ENCODE results near the gene BIRC3. TPM values are rescaled to one million over a fixed set of nuclear protein-coding genes. Genes with fewer than 3 reads are reported as not detected.

BIRC3 gene
- 22.3 TPM for total RNA-seq

DNA sequence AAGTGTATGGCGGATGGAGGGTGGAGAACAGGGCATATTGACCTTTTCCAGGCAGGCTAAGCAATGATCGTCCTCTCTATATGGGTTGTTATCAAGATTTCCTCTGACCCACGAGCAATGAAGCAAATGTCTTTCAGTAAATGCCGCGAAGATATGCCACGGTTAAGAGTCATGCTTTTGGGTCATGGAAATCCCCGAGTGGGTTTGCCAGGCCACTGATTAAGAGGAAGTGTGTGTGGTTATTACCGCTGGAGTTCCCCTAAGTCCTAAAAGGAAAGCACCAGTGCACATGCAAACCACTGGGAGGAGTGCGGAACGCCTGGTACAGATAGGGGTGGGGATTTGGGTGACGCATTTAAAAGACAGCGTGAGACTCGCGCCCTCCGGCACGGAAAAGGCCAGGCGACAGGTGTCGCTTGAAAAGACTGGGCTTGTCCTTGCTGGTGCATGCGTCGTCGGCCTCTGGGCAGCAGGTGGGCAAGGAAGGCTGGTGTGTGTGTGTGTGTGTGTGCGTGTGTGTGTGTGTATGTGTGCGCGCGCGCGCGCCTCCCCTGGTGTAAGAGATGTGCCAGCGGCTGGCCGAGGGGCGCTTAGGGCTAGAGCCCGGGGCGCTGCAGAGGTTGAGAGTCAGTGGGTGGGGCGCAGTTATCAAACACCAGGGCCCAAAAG lies at the start of gene BIRC3:
TSS of gene BIRC3 (plus strand) at position 386 of the 669 bp plus-strand sequence. CDS start 7,026 bp downstream, outside the sequence.
- intact Hi-C loops (cut with DNase I): no loop called here
- DNase-seq (ENCODE audit: low spot score): peak; percentile 81
- ATAC-seq: peak; percentile 96

GRCh38 chr11:102267609-102268008 lies 49.7 kb upstream of the BIRC3 start:
- peak; percentile 33 for ATAC-seq
- intact Hi-C loops (cut with DNase I): no loop called here

DNA sequence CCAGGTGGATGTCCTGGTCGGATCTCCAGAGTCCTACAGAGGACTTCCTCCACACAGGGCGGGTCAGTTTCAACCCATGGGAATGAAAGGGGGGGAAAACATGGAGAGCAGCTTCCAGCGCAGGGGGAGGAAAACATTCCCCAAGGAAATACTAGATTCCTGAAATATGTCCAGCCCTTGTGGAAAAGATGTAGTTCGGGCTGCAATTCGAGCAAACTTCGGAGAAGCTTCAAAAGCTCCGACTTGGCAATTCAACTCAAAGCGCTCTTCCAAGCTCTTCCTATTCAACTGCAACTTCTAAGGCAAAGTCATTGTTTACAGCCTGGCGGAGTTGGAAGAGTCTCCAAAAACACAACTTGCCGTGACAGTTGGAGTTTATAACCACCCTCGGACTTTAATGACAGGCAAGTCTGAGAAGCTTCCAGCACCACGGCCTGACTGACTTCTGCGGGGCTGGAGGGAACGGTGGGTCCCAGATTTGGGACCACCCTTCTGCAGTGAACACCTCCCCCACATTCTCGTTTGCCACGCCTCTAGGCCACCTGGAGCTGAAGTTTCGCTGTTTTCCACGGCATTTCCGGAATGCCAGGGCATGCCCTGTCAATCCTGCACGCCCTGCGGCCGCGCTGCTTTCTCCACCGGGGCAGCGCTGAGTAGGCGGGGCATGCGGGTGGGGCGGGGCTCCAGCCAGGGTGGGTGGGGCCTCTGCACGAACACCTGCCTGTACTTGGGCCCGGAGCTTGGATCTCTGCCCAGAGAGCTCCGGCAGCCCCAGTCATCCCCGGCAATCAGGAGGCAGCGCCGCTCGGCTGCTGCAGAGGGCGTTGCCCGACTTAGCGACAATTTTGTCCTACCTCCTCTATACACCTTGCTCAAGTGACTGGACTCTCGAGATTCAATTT lies 49.0 kb upstream of the BIRC3 start:
- intact Hi-C loops (cut with DNase I): no loop called here
- DNase-seq (ENCODE audit: low spot score) (peak; percentile 79), ATAC-seq (peak; percentile 94)

More at GRCh38 chr11:102267609-102268008, 49.7 kb upstream of the BIRC3 start:
- no peak for DNase-seq (ENCODE audit: low spot score)

GRCh38 chr11:102268985-102269470 lies 48.3 kb upstream of the BIRC3 start:
- DNase-seq (ENCODE audit: low spot score) (no peak), ATAC-seq (no peak)
- intact Hi-C loops (cut with DNase I): no loop called here

GRCh38 chr11:102269927-102270326 lies 47.4 kb upstream of the BIRC3 start:
- intact Hi-C loops (cut with DNase I): loop anchor here (10.0 kb wide), 1 partner anchor 165 kb away; no protein-coding TSS in a partner anchor
- ATAC-seq (no peak), DNase-seq (ENCODE audit: low spot score) (no peak)

GRCh38 chr11:102272047-102272824 lies 45.0 kb upstream of the BIRC3 start:
- intact Hi-C loops (cut with DNase I): loop anchor here (10.0 kb wide), 1 partner anchor 167 kb away; no protein-coding TSS in a partner anchor
- ATAC-seq (no peak), DNase-seq (ENCODE audit: low spot score) (no peak)

- intact Hi-C loops (cut with DNase I): loop anchor here (10.0 kb wide), 1 partner anchor 170 kb away; no protein-coding TSS in a partner anchor
- ATAC-seq (no peak), DNase-seq (ENCODE audit: low spot score) (no peak)
These were observed 42.7 kb upstream of the BIRC3 start for GRCh38 chr11:102274628-102275027.

DNA sequence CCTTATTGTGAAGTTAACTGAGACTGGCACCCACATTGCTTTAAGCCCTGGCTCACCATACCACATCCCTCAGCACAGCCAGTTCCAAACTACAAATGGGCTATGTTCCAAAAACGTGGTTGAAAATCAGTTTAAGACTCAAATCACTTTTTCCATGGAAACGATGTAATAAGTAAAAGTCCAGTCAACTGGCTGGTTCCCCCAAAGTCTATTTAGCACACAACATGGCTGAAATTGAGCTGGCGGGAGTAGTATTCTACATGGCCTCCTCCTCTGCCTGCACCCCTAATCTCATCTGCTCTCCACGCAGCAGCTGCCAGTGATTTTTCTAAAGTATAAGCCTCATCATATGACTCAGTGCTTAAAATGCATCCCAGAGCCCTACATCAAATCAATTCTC lies 40.9 kb upstream of the BIRC3 start:
- ATAC-seq: no peak
- no peak for DNase-seq (ENCODE audit: low spot score)
- intact Hi-C loops (cut with DNase I): loop anchor here (10.0 kb wide), 1 partner anchor 172 kb away; no protein-coding TSS in a partner anchor

- ATAC-seq (no peak), DNase-seq (ENCODE audit: low spot score) (no peak)
- intact Hi-C loops (cut with DNase I): loop anchor here (10.0 kb wide), 1 partner anchor 172 kb away; no protein-coding TSS in a partner anchor
These were observed 40.5 kb upstream of the BIRC3 start for GRCh38 chr11:102276783-102277182.

- DNase-seq (ENCODE audit: low spot score) (no peak), ATAC-seq (peak; percentile 84)
- intact Hi-C loops (cut with DNase I): loop anchor here (10.0 kb wide), 1 partner anchor 175 kb away; no protein-coding TSS in a partner anchor
These were observed 37.6 kb upstream of the BIRC3 start for GRCh38 chr11:102279641-102280170.

DNA sequence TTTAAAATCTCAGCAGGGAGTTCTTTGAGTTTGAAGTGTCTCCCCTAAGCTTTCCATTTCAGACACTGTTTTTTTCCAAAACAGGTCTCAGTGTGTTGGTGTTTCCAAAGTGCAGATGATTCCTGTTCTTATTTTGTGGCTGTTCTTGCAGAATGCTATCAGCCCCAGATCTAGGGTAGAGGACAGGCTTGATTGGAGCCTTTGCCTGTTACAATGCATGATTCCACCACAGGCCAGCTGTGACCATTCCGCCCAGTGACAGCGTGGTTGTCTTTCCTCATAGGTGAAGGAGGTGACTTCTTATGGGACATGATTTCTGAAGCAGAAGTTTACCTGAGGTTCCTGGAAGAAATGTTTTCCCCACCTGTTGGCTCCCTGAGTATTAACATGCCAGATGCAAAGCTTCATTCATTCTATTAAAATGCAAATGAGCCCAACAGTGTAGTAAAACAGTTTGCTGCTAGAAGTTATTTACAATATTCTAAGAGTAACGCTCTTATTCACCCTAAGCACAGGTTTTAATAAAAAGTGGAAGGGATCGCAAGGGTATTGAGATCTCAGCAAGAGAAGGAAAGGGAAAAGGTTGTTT lies 36.9 kb upstream of the BIRC3 start:
- intact Hi-C loops (cut with DNase I): no loop called here
- DNase-seq (ENCODE audit: low spot score) (no peak), ATAC-seq (peak; percentile 25)

DNA sequence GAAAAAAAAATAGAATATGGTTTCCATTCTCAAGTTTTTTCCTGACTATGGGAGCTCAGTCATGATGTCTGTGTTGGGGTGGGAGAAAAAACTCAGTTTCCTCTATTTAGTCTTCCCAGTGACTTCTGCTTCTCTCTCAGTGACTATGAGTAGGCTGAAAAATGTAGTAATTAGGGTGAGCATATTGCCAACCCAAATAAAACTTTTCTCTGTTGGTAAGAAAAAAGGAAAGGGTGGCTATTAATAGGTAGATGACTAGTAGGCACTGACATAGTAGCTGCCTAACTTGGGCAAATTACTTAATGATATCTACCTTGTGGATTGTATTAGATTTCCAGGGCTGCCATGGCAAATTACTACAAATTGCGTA lies 34.2 kb upstream of the BIRC3 start:
- intact Hi-C loops (cut with DNase I): no loop called here
- ATAC-seq (no peak), DNase-seq (ENCODE audit: low spot score) (no peak)

DNA sequence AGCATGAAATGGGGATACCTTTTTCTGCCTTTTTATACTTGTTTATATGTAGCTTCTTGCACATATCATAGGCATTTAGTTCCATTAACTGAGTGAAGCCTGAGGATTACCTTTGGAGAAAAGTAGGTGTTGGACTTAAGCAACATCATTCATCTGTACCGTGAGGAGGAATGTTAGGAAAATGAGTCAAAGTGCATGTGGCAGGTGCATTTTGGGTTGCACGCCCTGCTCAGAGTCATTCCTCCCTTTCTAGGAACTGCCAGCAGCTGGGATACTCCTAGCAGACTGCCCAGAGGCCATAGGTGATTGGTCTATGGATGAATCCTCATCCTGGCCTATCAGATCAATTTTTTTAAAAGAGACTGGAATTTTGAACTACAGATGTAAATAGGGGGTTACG lies 33.3 kb upstream of the BIRC3 start:
- intact Hi-C loops (cut with DNase I): no loop called here
- ATAC-seq: no peak
- DNase-seq (ENCODE audit: low spot score): no peak

DNA sequence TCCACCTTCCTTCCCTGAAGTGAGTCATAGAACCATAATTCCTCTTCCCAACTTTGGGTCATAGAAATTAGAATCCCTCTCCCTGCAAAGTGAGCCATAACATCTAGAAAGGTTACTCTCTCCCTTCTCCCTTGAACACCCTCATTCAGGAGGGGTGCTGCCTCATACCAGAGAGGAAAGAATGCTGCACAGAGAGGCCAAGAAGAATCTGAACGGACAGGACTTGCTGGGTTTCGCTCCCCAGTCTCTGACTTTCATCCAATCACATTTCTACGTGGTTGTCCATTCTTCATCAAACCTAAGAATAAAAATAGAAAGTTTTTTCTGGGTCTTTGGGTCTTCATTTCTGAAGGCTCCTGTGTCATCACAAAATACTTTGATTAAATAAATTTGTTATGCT lies 31.0 kb upstream of the BIRC3 start:
- no peak for ATAC-seq
- no peak for DNase-seq (ENCODE audit: low spot score)
- intact Hi-C loops (cut with DNase I): no loop called here

DNA sequence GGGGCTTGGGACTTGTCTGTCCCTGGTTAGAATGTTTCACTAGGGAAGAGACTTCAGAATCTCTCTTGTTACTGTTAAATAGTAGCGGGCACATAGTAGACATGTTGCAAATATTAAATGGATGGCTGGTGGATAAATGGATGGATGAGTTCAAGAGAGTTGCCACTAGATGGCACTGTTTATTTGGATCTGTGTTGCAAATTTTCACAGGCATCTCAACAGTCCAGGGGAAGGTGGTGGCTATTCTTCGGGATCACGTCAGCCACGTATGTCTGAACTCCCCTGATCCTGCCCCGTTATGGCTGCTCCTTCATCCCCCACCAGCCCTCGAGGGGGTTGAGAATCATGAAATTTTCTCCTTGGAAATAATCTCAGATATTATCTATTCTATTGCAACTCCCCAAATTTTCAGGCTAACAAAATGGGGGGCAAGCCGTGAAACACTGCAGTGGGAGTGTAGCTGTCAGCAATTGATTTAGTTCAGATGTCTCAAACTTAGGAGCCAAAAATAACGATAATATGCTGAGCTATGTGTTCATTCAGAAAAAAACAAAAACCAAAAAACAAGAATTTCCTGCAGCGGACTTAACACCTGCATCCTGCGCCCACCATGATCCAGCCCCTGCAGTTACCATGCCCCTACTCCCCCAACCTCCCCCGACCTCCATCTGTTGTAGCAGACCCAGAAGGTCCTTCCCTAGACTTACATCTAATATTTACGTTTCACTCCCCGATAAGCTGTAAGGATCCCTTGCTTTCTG lies 29.1 kb upstream of the BIRC3 start:
- ATAC-seq (peak; percentile 82), DNase-seq (ENCODE audit: low spot score) (no peak)
- intact Hi-C loops (cut with DNase I): no loop called here

GRCh38 chr11:102288725-102289083 lies 28.6 kb upstream of the BIRC3 start:
- ATAC-seq (no peak), DNase-seq (ENCODE audit: low spot score) (no peak)
- intact Hi-C loops (cut with DNase I): no loop called here

DNA sequence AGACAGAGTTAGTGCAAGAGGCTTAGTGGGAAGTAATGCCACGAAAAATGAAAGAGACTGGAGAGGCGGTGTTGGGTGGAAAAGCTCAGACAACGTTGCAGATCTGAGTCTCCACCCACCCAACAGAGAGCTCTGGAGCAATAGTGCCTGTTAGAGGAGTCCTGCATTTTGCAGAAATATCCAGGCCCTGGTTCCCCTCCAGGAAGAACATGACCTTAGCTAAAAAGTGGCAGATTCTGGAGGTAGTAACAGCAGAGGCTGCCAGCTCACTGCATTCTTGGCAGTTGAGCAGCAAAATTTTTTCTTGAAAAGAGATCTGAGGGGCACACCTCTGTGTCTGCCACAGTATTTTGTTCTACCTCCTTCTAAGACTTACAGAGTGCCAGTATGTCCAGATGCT lies 27.7 kb upstream of the BIRC3 start:
- peak; percentile 72 for ATAC-seq
- intact Hi-C loops (cut with DNase I): no loop called here

GRCh38 chr11:102291831-102292230 lies 25.5 kb upstream of the BIRC3 start:
- ATAC-seq (no peak), DNase-seq (ENCODE audit: low spot score) (no peak)
- intact Hi-C loops (cut with DNase I): no loop called here

More for the DNA sequence above, 27.7 kb upstream of the BIRC3 start:
- no peak for DNase-seq (ENCODE audit: low spot score)

All from sciatic nerve (tissue), 2 donors.